ENCODE data around the gene SPOCK2. TPM values are rescaled to one million over a fixed set of nuclear protein-coding genes. Genes with fewer than 3 reads are reported as not detected.

Gene SPOCK2
- total and polyA plus RNA-seq, 3 experiments from 2014 or later, result 63.0 to 202 (median 69.2) TPM

DNA sequence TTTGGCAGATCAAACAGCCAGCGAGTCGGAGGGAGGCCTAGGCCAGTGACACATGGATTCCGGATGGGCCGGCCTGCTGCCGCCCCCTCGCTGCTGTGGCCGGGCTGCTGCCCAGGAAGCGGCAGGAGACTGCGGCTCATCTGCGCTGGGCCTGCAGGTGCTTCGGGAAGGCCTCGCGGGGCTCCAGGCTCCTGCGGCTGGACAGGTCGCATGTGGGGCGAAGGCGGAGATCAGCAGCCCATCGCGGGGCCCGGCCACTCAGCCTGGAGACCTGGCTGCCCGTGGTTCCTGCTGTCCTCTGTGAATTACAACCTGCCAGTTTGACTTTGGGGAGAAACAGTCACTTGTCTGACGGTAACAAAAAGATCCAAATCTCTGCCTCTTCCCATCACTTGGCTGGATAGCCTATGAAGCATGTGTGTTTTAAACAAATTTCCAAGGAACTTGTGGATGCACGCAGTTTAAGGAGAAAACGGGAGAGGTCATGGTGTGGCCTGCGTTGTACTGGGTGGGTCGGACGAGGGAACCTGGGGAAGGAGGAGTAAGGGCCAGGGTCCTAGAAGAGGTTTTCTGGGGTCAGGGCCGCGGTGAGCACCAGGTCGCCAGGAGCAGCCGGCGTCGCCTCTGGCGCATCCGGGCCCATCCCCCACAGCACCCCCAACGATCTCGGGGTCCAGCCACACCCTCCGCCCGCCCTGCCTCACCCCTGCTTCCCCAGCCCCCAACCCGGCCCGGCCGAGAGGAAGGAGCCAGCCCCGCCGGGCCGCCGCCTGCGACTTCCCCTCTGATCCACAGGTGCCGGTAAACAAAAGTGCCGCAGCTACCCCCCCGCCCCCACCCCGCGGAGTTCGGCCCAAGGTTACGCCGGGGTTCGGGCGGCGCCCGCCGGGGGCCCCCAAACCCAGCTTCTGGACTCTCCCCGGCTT is 1.6 kb downstream of the SPOCK2 start:
- H3K36me3 ChIP-seq (ENCODE audit: insufficient read depth, low read length), result peaks cover 19% of the 10 kb centered on the region
- POLR2A ChIA-PET, result interaction anchor here (0.5 to 2.9 kb wide), 15 partner anchors 10 to 250 kb away, joined by 3 to 14 read pairs (median 4); partner anchors contain the start of genes ANAPC16 and ASCC1
- H3K27ac ChIP-seq (ENCODE audit: low read depth, low read length), result peak overlapping the region; percentile 86
- peaks cover 68 to 76% (median 73%) of the 10 kb centered on the region in 3 donors for H3K4me1 Mint-ChIP-seq
- no peaks in the 10 kb centered on the region for H3K27me3 ChIP-seq (ENCODE audit: insufficient read depth, low read length, poor library complexity, severe bottlenecking)
- peaks cover 0 to 4% (median 0%) of the 10 kb centered on the region in 5 donors for H3K9me3 Mint-ChIP-seq
- peak; percentile 56 to 82 (median 68) for DNase-seq
- peak overlapping the region; percentile 93 to 99 (median 98) for H3K27ac Mint-ChIP-seq
- H3K4me3 ChIP-seq (ENCODE audit: low read length), result peak overlapping the region; percentile 88
- H3K9me3 ChIP-seq (ENCODE audit: low read length), result no peaks in the 10 kb centered on the region
- peak overlapping the region; percentile 92 to 99 (median 94) for H3K4me3 Mint-ChIP-seq
- H3K36me3 Mint-ChIP-seq, result peaks cover 12 to 54% (median 23%) of the 10 kb centered on the region in 3 donors
- peaks cover 70% of the 10 kb centered on the region for H3K4me1 ChIP-seq (ENCODE audit: insufficient read depth, low read length)
- peaks cover 0 to 11% of the 10 kb centered on the region in 2 donors for H3K27me3 Mint-ChIP-seq
- CTCF ChIA-PET, result interaction anchor here (0.6 to 5.5 kb wide), 13 partner anchors 8 to 250 kb away, joined by 3 to 25 read pairs (median 5); partner anchors contain the start of genes ANAPC16 and ASCC1

DNA sequence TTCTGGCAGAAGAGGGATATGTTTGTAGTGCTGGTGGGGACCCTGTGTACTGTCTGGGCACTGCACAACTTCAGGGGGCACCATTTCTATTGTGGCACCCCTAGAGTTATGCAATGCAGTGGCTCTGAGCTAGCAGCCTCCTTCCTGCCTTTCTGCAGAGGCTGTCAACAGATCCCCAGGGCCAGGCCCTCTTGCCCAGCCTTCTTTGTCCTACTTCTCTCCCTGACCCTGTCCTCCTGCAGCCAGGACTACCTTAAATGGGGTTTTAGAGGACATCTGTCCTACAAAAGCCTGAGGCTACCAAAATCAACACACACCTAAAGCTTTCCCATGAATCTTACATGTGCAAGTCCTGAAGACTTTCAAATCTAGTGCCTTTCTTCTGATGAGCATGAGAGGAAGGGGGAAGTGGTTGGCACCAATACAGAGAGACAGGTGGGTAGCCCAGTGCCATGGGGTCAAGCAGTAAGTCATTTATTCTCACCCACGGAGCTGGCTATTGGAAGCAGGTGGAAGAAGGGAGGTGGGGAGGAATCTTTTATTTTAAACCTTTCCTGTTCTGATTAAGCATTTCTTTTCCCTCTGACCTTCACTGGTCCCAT is 2.4 kb downstream of the SPOCK2 start:
- Mint-ChIP-seq H3K4me1 (peaks cover 74 to 84% (median 81%) of the 10 kb centered on the region in 3 donors), H3K4me3 (peak overlapping the region; percentile 92 to 99 (median 94)), H3K36me3 (peaks cover 12 to 61% (median 23%) of the 10 kb centered on the region in 3 donors), H3K9me3 (peaks cover 0 to 4% (median 0%) of the 10 kb centered on the region in 5 donors), H3K27ac (peak overlapping the region; percentile 83 to 99 (median 98)), H3K27me3 (peaks cover 0 to 11% of the 10 kb centered on the region in 2 donors)
- Histone ChIP-seq H3K4me3 (ENCODE audit: low read length) (peak overlapping the region; percentile 88), H3K27me3 (ENCODE audit: insufficient read depth, low read length, poor library complexity, severe bottlenecking) (no peaks in the 10 kb centered on the region), H3K4me1 (ENCODE audit: insufficient read depth, low read length) (peaks cover 77% of the 10 kb centered on the region), H3K36me3 (ENCODE audit: insufficient read depth, low read length) (peaks cover 19% of the 10 kb centered on the region), H3K9me3 (ENCODE audit: low read length) (no peaks in the 10 kb centered on the region), H3K27ac (ENCODE audit: low read depth, low read length) (peak overlapping the region; percentile 86)
- ChIA-PET CTCF (interaction anchor here (0.8 to 5.5 kb wide), 4 partner anchors 22 to 251 kb away, joined by 3 to 25 read pairs (median 5); partner anchors contain the start of genes ANAPC16 and ASCC1), POLR2A (interaction anchor here (0.8 kb wide), 1 partner anchor 9 kb away, joined by 4 read pairs; no protein-coding TSS in a partner anchor)
- DNase-seq, result no peak

DNA sequence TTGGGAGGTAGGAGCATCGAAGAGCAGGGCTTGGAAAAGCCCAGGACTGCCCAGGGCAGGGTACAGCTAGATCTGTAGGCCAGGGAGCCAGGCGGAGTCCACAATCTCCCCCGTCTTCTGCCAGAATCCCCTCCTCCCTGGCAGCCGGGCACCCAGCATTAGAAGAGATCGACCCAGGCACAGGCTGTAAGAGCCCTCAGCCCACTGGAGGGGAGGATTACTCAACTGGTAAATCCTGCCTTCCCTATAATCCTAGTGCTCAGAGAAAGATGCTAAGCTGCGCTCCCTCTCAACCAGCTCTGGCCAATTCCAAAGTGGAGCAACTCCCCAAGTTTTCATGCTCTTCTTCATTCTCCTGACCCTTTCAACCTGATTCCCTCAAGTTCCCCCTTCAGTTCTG is 3.2 kb downstream of the SPOCK2 start:
- H3K27me3 ChIP-seq (ENCODE audit: insufficient read depth, low read length, poor library complexity, severe bottlenecking), result no peaks in the 10 kb centered on the region
- peaks cover 12 to 62% (median 23%) of the 10 kb centered on the region in 3 donors for H3K36me3 Mint-ChIP-seq
- peaks cover 81% of the 10 kb centered on the region for H3K4me1 ChIP-seq (ENCODE audit: insufficient read depth, low read length)
- H3K9me3 ChIP-seq (ENCODE audit: low read length), result no peaks in the 10 kb centered on the region
- H3K9me3 Mint-ChIP-seq, result peaks cover 0 to 4% (median 0%) of the 10 kb centered on the region in 5 donors
- ChIA-PET CTCF (interaction anchor here (0.7 to 5.5 kb wide), 5 partner anchors 23 to 252 kb away, joined by 3 to 25 read pairs (median 5); partner anchors contain the start of genes ANAPC16 and ASCC1), POLR2A (interaction anchor here (0.5 to 1.2 kb wide), 3 partner anchors 25 to 244 kb away, joined by 3 to 7 read pairs (median 3); no protein-coding TSS in a partner anchor)
- peaks cover 77 to 88% (median 85%) of the 10 kb centered on the region in 3 donors for H3K4me1 Mint-ChIP-seq
- peaks cover 0 to 11% of the 10 kb centered on the region in 2 donors for H3K27me3 Mint-ChIP-seq
- H3K4me3 Mint-ChIP-seq, result peak overlapping the region; percentile 92 to 99 (median 94)
- DNase-seq, result no peak
- H3K4me3 ChIP-seq (ENCODE audit: low read length), result peak overlapping the region; percentile 88
- H3K27ac ChIP-seq (ENCODE audit: low read depth, low read length), result no peak overlapping the region
- peak overlapping the region; percentile 83 to 99 (median 98) for H3K27ac Mint-ChIP-seq
- H3K36me3 ChIP-seq (ENCODE audit: insufficient read depth, low read length), result peaks cover 19% of the 10 kb centered on the region

DNA sequence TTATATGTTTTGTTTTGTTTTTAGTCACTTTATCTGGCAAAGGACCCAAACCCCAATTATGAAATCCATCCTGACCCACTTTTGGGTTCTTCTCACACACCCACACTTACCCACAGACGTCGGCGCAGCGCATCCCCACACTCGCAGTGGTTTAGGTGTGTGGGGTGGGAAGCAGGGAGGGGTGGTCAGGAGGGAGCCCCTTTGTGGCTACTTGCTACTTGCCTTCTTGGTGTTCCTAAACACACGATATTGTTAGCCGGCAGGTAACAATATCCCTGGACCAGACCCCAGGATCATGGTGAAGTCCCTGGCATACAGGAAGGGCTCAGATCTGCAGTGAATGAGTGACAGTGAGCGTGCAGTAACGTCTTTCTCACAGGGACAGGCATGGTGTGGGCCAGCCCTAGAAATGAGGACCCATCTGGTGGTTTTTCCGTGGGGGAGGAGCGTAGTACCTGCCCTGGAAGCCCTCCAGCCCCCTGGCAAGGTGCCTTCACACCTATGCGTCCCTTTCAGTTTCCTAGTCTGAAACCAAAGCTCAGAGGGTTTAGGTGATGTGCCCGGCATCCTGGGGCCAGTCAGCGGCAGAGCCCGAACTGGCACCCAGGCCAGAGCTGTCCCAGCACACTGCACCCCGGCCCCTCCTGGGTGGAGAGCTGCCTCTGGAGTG is 4.4 kb downstream of the SPOCK2 start:
- peaks cover 81% of the 10 kb centered on the region for H3K4me1 ChIP-seq (ENCODE audit: insufficient read depth, low read length)
- peak overlapping the region; percentile 89 to 99 (median 98) for H3K27ac Mint-ChIP-seq
- POLR2A ChIA-PET, result interaction anchor here (1.2 kb wide), 2 partner anchors 24 to 245 kb away, joined by 3 read pairs; no protein-coding TSS in a partner anchor
- peak overlapping the region; percentile 3 for H3K27ac ChIP-seq (ENCODE audit: low read depth, low read length)
- peak overlapping the region; percentile 92 to 99 (median 94) for H3K4me3 Mint-ChIP-seq
- peak; percentile 53 to 78 (median 73) for DNase-seq
- peaks cover 78 to 88% (median 85%) of the 10 kb centered on the region in 3 donors for H3K4me1 Mint-ChIP-seq
- H3K4me3 ChIP-seq (ENCODE audit: low read length), result peak overlapping the region; percentile 88
- H3K36me3 ChIP-seq (ENCODE audit: insufficient read depth, low read length), result peaks cover 19% of the 10 kb centered on the region
- no peaks in the 10 kb centered on the region for H3K27me3 ChIP-seq (ENCODE audit: insufficient read depth, low read length, poor library complexity, severe bottlenecking)
- peaks cover 0 to 8% (median 0%) of the 10 kb centered on the region in 5 donors for H3K9me3 Mint-ChIP-seq
- peaks cover 0 to 11% of the 10 kb centered on the region in 2 donors for H3K27me3 Mint-ChIP-seq
- H3K9me3 ChIP-seq (ENCODE audit: low read length), result no peaks in the 10 kb centered on the region
- H3K36me3 Mint-ChIP-seq, result peaks cover 12 to 71% (median 23%) of the 10 kb centered on the region in 3 donors
- CTCF ChIA-PET, result interaction anchor here (0.8 to 3.0 kb wide), 4 partner anchors 17 to 58 kb away, joined by 3 to 10 read pairs (median 4); no protein-coding TSS in a partner anchor

DNA sequence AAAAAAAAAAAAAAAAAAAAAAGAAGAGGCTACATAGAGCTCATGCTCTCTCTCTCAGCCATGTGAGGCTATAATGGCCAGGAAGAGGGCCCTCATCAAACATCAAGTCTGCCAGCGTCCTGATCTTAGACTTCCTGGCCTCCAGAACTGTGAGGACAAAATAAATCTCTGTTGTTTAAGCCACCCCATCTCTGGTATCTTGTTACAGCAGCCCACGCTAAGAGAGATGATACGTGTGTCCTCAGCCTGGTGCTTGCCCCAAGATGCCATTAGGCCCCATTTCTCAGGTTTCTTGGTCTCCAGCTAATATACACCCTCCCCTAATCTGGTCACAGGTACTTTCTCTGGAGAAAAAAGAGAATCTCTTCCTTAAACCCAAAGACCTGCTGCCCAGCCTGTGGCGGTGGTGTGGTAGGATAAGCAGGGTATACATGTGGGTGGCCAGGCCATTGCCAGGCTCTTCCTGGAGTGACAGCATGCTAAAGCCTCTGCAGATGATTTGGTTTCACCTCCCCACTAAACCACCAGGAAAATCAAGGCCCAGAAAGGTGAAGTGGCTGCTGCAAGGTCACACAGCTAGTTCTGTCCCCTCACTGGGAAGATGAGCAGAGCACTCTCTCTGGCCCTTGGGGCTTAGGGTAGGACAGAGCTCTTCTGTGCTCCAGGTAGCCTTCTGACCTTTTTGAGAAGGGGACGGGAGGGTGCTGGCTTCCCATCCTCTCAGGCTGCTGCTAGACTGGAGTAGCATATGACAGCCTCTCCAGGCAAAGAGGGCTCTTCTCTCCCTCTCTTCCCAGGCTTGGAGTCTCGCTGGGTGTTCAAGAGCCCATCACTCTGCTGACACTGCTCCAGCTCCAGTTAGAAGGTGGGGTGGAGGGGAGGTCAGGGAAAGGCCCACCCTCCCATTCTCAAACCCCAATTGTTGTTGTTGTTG is 5.2 kb downstream of the SPOCK2 start:
- Mint-ChIP-seq H3K4me3 (peak overlapping the region; percentile 92 to 99 (median 94)), H3K9me3 (peaks cover 0 to 5% (median 0%) of the 10 kb centered on the region in 5 donors), H3K27me3 (peaks cover 0 to 8% of the 10 kb centered on the region in 2 donors), H3K36me3 (peaks cover 9 to 73% (median 25%) of the 10 kb centered on the region in 3 donors), H3K4me1 (peaks cover 77 to 87% (median 84%) of the 10 kb centered on the region in 3 donors), H3K27ac (peak overlapping the region; percentile 89 to 99 (median 98))
- no peaks in the 10 kb centered on the region for H3K27me3 ChIP-seq (ENCODE audit: insufficient read depth, low read length, poor library complexity, severe bottlenecking)
- peaks cover 83% of the 10 kb centered on the region for H3K4me1 ChIP-seq (ENCODE audit: insufficient read depth, low read length)
- DNase-seq, result no peak
- H3K4me3 ChIP-seq (ENCODE audit: low read length), result peak overlapping the region; percentile 88
- POLR2A ChIA-PET, result interaction anchor here (0.6 kb wide), 1 partner anchor 8 kb away, joined by 3 read pairs; no protein-coding TSS in a partner anchor
- peaks cover 19% of the 10 kb centered on the region for H3K36me3 ChIP-seq (ENCODE audit: insufficient read depth, low read length)
- CTCF ChIA-PET, result interaction anchor here (0.9 to 3.0 kb wide), 3 partner anchors 10 to 35 kb away, joined by 3 to 10 read pairs (median 3); no protein-coding TSS in a partner anchor
- H3K27ac ChIP-seq (ENCODE audit: low read depth, low read length), result peak overlapping the region; percentile 3
- no peaks in the 10 kb centered on the region for H3K9me3 ChIP-seq (ENCODE audit: low read length)

DNA sequence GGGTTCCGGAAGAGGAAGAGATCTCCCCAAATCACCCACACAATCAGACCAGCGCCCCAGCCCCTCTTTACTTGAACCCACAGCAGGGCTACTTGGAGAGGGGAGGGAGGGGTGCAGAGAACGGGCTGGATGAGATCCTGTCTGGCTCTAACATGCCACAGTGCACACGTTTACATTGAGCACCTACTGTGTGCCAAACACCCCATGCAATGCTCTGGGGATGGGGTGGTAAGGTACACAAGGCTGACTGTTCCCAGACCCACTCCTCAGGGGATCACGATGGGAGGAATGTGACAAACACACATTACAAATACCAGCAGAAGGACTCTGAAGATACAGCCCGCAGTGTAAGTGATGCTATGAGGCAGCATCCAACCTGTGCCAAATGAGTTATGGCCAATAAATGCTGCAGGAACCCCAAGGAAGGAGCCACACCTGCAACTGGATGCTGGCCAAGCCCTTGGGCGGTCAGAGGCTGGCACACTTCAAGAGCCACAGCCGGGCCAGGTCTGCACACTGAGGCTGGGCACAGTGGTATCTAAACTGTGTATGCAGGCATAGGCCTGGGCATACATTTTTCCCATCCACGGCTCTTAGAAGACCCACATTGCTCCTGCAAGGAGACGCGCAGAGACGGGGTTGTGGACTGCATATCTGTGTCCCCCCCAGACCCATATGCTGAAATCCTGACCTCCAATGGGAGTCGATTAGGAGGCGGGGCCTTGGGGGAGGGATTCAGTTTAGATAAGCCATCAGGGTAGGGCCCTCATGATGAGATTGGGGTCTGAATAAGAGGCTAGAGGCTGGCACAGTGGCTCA is 6.4 kb downstream of the SPOCK2 start:
- H3K27me3 ChIP-seq (ENCODE audit: insufficient read depth, low read length, poor library complexity, severe bottlenecking), result no peaks in the 10 kb centered on the region
- H3K4me1 ChIP-seq (ENCODE audit: insufficient read depth, low read length), result peaks cover 93% of the 10 kb centered on the region
- H3K9me3 ChIP-seq (ENCODE audit: low read length), result no peaks in the 10 kb centered on the region
- H3K36me3 ChIP-seq (ENCODE audit: insufficient read depth, low read length), result peaks cover 19% of the 10 kb centered on the region
- Mint-ChIP-seq H3K27me3 (peaks cover 0 to 10% of the 10 kb centered on the region in 2 donors), H3K9me3 (peaks cover 0 to 5% (median 0%) of the 10 kb centered on the region in 5 donors), H3K27ac (peak overlapping the region; percentile 66 to 99 (median 90)), H3K4me3 (peak overlapping the region; percentile 68 to 99 (median 91)), H3K36me3 (peaks cover 9 to 77% (median 25%) of the 10 kb centered on the region in 3 donors), H3K4me1 (peaks cover 87 to 97% (median 95%) of the 10 kb centered on the region in 3 donors)
- no peak for DNase-seq
- H3K27ac ChIP-seq (ENCODE audit: low read depth, low read length), result no peak overlapping the region
- H3K4me3 ChIP-seq (ENCODE audit: low read length), result no peak overlapping the region
- ChIA-PET POLR2A (no interaction called here), CTCF (interaction anchor here (1.6 to 3.0 kb wide), 2 partner anchors 19 to 33 kb away, joined by 3 to 10 read pairs; no protein-coding TSS in a partner anchor)

Measured in CD8-positive, alpha-beta memory T cell (primary cell).